ENCODE data around the gene SMAD3. TPM values are rescaled to one million over a fixed set of nuclear protein-coding genes. Genes with fewer than 3 reads are reported as not detected.
A peak's percentile ranks its signal among the peaks of the same experiment; 100 is the strongest.
"Not testable (repeated sequence)": the region's sequence is repeated elsewhere in the genome, so short reads cannot be mapped to it uniquely, and the experiment has no call there.

The SMAD3 gene
- total and polyA plus RNA-seq, 2 experiments from 2014 or later = 30.8 to 34.0 TPM

GRCh38 chr15:67072958-67073357 lies 7.6 kb downstream of the SMAD3 start:
- no peak overlapping the region for H3K27ac ChIP-seq
- TF ChIP-seq EZH2 (IDR thresholded peaks at IDR 0.05; ENCODE audit: insufficient read depth, poor library complexity, severe bottlenecking) (no peak), EZH2phosphoT487 (IDR thresholded peaks at IDR 0.05; ENCODE audit: insufficient read depth, low read depth) (no peak)
- no peak overlapping the region for H3K9ac ChIP-seq
- H4K20me1 ChIP-seq (ENCODE audit: insufficient read depth) = 0 out of 2 replicates have a peak, but pooled peaks cover 7% of the 10 kb centered on the region
- no peak overlapping the region for H3K4me3 ChIP-seq
- peaks cover 9% of the 10 kb centered on the region; the same call in 1 of the 2 replicates for H3K36me3 ChIP-seq (ENCODE audit: low read depth)
- H3K9me2 ChIP-seq (ENCODE audit: insufficient read depth) = no peaks in the 10 kb centered on the region
- peaks cover 53% of the 10 kb centered on the region for H3K4me1 ChIP-seq (ENCODE audit: insufficient read depth)
- H2AFZ ChIP-seq = no peak overlapping the region
- 98% methylated on average over 2 of the region's 2 CpGs for WGBS, 2 experiments (ENCODE audit: low coverage in 1 of 2, low lambda C conversion rate in 2 of 2, missing lambda C conversion rate in 2 of 2)
- H3K27me3 ChIP-seq (replicated peaks; ENCODE audit: insufficient read depth) = no peaks in the 10 kb centered on the region
- peaks cover 47% of the 10 kb centered on the region for H3F3A ChIP-seq (ENCODE audit: insufficient read depth)
- no peak for DNase-seq
- H3K4me2 ChIP-seq (ENCODE audit: unreplicated experiment) = no peak overlapping the region
- in situ Hi-C loops (cut with MboI) = no loop called here
- no peaks in the 10 kb centered on the region for H3K9me3 ChIP-seq (ENCODE audit: low read depth)
- H3K79me2 ChIP-seq (ENCODE audit: insufficient read depth) = peaks cover 100% of the 10 kb centered on the region

- Histone ChIP-seq H4K20me1 (ENCODE audit: insufficient read depth) (0 out of 2 replicates have a peak, but pooled peaks cover 6% of the 10 kb centered on the region), H3K27ac (peak overlapping the region; percentile 79), H3K9ac (peak overlapping the region; percentile 49), H3K4me2 (ENCODE audit: unreplicated experiment) (peak overlapping the region; percentile 41), H3K79me2 (ENCODE audit: insufficient read depth) (peaks cover 100% of the 10 kb centered on the region), H3K9me2 (ENCODE audit: insufficient read depth) (no peaks in the 10 kb centered on the region), H3K36me3 (ENCODE audit: low read depth) (peaks cover 9% of the 10 kb centered on the region; the same call in 1 of the 2 replicates), H3K4me3 (peak overlapping the region; percentile 21), H3K4me1 (ENCODE audit: insufficient read depth) (peaks cover 46% of the 10 kb centered on the region), H3F3A (ENCODE audit: insufficient read depth) (peaks cover 43% of the 10 kb centered on the region), H2AFZ (no peak overlapping the region), H3K27me3 (replicated peaks; ENCODE audit: insufficient read depth) (no peaks in the 10 kb centered on the region), H3K9me3 (ENCODE audit: low read depth) (no peaks in the 10 kb centered on the region)
- DNase-seq = peak; percentile 70
- WGBS, 2 experiments (ENCODE audit: low coverage in 1 of 2, low lambda C conversion rate in 2 of 2, missing lambda C conversion rate in 2 of 2) = 40 to 60% methylated on average over 1 of the region's 1 CpG
- in situ Hi-C loops (cut with MboI) = no loop called here
- TF ChIP-seq EZH2 (IDR thresholded peaks at IDR 0.05; ENCODE audit: insufficient read depth, poor library complexity, severe bottlenecking) (no peak), EZH2phosphoT487 (IDR thresholded peaks at IDR 0.05; ENCODE audit: insufficient read depth, low read depth) (no peak)
Observed at GRCh38 chr15:67074886-67075229, 9.5 kb downstream of the SMAD3 start.

DNA sequence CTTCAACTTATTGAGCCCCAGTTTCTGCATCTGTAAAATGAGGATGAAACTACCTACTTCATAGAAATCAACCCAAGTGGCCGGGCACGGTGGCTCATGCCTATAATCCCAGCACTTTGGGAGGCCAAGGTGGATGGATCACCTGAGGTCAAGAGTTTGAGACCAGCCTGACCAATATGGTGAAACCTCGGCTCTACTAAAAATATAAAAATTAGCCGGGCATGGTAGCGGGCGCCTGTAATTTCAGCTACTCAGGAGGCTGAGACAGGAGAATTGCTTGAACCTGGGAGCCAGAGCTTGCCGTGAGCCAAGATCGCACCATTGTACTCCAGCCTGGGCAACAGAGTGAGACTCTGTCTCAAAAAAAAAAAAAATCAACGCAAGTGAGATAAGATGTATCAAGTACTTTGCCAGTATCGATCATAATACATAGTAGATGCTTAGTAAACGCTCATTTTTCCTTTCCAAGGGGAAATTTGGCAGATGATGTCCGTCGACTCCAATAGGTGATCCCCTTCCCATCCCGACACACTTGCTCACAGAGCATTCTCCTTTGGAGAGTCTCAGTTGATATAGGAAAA lies 10.2 kb downstream of the SMAD3 start:
- H3K36me3 ChIP-seq (ENCODE audit: low read depth); in situ Hi-C loops (cut with MboI); H3K9me3 ChIP-seq (ENCODE audit: low read depth); H3K9me2 ChIP-seq (ENCODE audit: insufficient read depth); H2AFZ ChIP-seq; DNase-seq; H3K27me3 ChIP-seq (replicated peaks; ENCODE audit: insufficient read depth); H4K20me1 ChIP-seq (ENCODE audit: insufficient read depth): not testable (repeated sequence)
- peaks cover 50% of the 10 kb centered on the region for H3F3A ChIP-seq (ENCODE audit: insufficient read depth)
- peaks cover 95% of the 10 kb centered on the region for H3K79me2 ChIP-seq (ENCODE audit: insufficient read depth)
- H3K4me3 ChIP-seq = peak overlapping the region; percentile 16; the same call in 1 of the 2 replicates
- WGBS, 2 experiments (ENCODE audit: low coverage in 1 of 2, low lambda C conversion rate in 2 of 2, missing lambda C conversion rate in 2 of 2) = 95 to 97% methylated on average over 14 of the region's 14 CpGs
- peak overlapping the region; percentile 79 for H3K27ac ChIP-seq
- peak overlapping the region; percentile 49 for H3K9ac ChIP-seq
- H3K4me2 ChIP-seq (ENCODE audit: unreplicated experiment) = peak overlapping the region; percentile 41
- peaks cover 53% of the 10 kb centered on the region for H3K4me1 ChIP-seq (ENCODE audit: insufficient read depth)

DNA sequence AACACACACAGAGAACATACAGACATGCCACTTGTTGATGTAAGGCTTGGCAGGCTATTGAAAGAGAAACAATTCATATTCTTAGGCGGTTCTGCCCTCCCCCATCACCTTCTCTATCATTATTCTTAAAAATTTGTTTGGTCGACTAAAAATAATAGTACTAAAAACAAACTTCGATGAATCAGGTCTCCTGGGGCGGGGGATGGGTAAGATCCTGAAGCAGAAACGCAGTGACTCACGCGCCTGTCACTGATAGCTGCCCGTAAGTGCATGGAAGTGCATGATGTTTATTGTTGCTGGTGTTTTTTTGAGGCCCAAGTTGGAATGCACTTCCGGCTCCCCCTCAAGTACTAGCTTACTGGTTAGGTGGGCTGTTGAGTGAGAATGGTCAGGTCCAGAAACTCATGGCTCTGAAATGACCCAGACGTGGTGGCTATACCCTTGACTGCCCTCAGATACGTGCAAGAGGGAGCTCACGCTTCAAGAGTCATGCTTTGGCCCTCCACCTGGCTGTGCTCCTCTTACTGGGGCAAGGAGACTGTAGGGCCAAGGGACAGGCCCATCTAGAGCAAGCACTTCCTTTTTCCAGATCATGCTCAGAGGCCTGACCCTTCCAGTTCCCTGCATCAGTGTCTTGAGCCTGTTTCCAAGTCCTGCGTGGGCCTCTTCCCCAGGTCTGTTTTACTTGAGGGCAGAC lies 10.9 kb downstream of the SMAD3 start:
- peak overlapping the region; percentile 32 for H3K4me2 ChIP-seq (ENCODE audit: unreplicated experiment)
- no peaks in the 10 kb centered on the region for H4K20me1 ChIP-seq (ENCODE audit: insufficient read depth)
- DNase-seq = peak; percentile 87
- TF ChIP-seq EZH2phosphoT487 (IDR thresholded peaks at IDR 0.05; ENCODE audit: insufficient read depth, low read depth) = no peak
- no peak for TF ChIP-seq EZH2 (IDR thresholded peaks at IDR 0.05; ENCODE audit: insufficient read depth, poor library complexity, severe bottlenecking)
- H3K9ac ChIP-seq = no peak overlapping the region
- no peak overlapping the region for H3K4me3 ChIP-seq
- WGBS, 2 experiments (ENCODE audit: low coverage in 1 of 2, low lambda C conversion rate in 2 of 2, missing lambda C conversion rate in 2 of 2) = 62 to 69% methylated on average over 13 of the region's 13 CpGs
- no peak overlapping the region for H2AFZ ChIP-seq
- H3K9me2 ChIP-seq (ENCODE audit: insufficient read depth) = no peaks in the 10 kb centered on the region
- in situ Hi-C loops (cut with MboI) = no loop called here
- no peaks in the 10 kb centered on the region for H3K27me3 ChIP-seq (replicated peaks; ENCODE audit: insufficient read depth)
- peaks cover 90% of the 10 kb centered on the region for H3K79me2 ChIP-seq (ENCODE audit: insufficient read depth)
- peaks cover 52% of the 10 kb centered on the region for H3F3A ChIP-seq (ENCODE audit: insufficient read depth)
- peak overlapping the region; percentile 79 for H3K27ac ChIP-seq
- H3K9me3 ChIP-seq (ENCODE audit: low read depth) = no peaks in the 10 kb centered on the region
- peaks cover 53% of the 10 kb centered on the region for H3K4me1 ChIP-seq (ENCODE audit: insufficient read depth)
- H3K36me3 ChIP-seq (ENCODE audit: low read depth) = peaks cover 2% of the 10 kb centered on the region; the same call in 1 of the 2 replicates
